Nephron (organoid): ENCODE data around the gene RALGDS.
A peak's percentile ranks its signal among the peaks of the same experiment; 100 is the strongest.
"Not testable (repeated sequence)": the region's sequence is repeated elsewhere in the genome, so short reads cannot be mapped to it uniquely, and the experiment has no call there.

Source experiments
- H3K27ac Mint-ChIP-seq, 3 experiments: 2 replicates each; pipeline ENCODE4 v1.8.0; 2020; ENCODE audit warnings: mixed read lengths in 3 of 3, mild to moderate bottlenecking in 2 of 3, moderate library complexity in 1 of 3
- H3K27me3 Mint-ChIP-seq: 2 replicates; pipeline ENCODE4 v1.8.0; 2021; ENCODE audit warnings: low read depth, mild to moderate bottlenecking, moderate library complexity, mixed read lengths
- H3K36me3 Mint-ChIP-seq: 2 replicates; pipeline ENCODE4 v1.8.0; 2020; ENCODE audit warnings: low read depth, mixed read lengths
- H3K4me1 Mint-ChIP-seq: 2 replicates; pipeline ENCODE4 v1.8.0; 2020; ENCODE audit warnings: mixed read lengths
- H3K4me3 Mint-ChIP-seq, 3 experiments: 2 replicates each; pipeline ENCODE4 v1.8.0; 2020; ENCODE audit warnings: mild to moderate bottlenecking in 3 of 3, mixed read lengths in 3 of 3, moderate library complexity in 2 of 3
- H3K9me3 Mint-ChIP-seq: 2 replicates; pipeline ENCODE4 v1.8.0; 2020; ENCODE audit warnings: mixed read lengths
- TF ChIP-seq, protein P1 (sequence below), 3 experiments: fragments of 200-600 bp; sonication (generic); IDR thresholded peaks; one replicate each; pipeline ENCODE4 v1.5.0; 2021; ENCODE audit warnings: antibody characterized with exemption in 3 of 3; ENCODE audit not compliant: unreplicated experiment in 3 of 3

RALGDS gene

DNA sequence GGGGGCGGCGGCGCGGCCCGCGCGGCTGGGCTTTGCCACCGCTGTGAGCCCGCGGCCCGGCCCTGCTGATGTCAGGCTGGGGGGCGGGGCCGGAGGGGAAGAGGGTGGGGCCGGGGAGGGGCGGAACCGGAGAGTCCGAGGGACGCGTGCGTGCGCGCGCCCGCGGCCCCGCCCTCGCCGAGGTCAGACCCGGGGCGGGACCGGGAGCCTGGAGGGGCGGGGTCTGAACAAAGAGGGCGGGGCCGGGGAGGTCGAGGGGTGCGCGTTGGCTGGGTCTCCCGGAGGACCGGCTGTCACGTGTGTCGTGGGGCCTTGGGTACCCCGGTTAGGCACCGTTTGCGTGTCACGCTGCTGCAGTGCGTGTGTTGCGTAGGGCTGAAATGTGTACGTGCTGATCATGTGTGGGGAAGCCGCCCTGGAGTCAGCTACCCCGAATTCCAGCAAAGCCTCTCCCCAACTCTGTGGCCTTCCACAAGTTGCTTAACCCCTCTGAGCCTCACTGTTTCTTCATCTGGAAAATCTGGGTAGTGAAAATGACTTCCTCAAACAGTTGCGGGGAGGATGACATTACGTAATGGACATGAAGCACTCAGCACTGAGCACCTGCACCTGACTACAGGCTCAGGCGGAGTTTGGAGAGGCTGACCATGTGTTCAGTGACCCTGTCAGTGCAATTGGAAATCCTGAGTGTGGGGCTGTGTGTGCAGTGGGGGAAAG lies at the start of gene RALGDS:
Gene RALGDS, minus strand, starts transcription at position 43 of the 717 bp plus-strand sequence. CDS start 86 bp downstream, outside the sequence.
- Mint-ChIP-seq H3K27ac (peak within 1 kb of the TSS; percentile 82 to 88 (median 86)), H3K9me3 (no peaks in the 10 kb centered on the region), H3K4me1 (peaks cover 67% of the 10 kb centered on the region), H3K4me3 (peak within 1 kb of the TSS; percentile 80 to 91 (median 88)), H3K27me3 (peaks cover 11% of the 10 kb centered on the region), H3K36me3 (no peaks in the 10 kb centered on the region)
- TF ChIP-seq, protein P1, sequence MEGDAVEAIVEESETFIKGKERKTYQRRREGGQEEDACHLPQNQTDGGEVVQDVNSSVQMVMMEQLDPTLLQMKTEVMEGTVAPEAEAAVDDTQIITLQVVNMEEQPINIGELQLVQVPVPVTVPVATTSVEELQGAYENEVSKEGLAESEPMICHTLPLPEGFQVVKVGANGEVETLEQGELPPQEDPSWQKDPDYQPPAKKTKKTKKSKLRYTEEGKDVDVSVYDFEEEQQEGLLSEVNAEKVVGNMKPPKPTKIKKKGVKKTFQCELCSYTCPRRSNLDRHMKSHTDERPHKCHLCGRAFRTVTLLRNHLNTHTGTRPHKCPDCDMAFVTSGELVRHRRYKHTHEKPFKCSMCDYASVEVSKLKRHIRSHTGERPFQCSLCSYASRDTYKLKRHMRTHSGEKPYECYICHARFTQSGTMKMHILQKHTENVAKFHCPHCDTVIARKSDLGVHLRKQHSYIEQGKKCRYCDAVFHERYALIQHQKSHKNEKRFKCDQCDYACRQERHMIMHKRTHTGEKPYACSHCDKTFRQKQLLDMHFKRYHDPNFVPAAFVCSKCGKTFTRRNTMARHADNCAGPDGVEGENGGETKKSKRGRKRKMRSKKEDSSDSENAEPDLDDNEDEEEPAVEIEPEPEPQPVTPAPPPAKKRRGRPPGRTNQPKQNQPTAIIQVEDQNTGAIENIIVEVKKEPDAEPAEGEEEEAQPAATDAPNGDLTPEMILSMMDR (IDR thresholded peaks at IDR 0.05; ENCODE audit: unreplicated experiment in 3 of 3), result no peak

DNA sequence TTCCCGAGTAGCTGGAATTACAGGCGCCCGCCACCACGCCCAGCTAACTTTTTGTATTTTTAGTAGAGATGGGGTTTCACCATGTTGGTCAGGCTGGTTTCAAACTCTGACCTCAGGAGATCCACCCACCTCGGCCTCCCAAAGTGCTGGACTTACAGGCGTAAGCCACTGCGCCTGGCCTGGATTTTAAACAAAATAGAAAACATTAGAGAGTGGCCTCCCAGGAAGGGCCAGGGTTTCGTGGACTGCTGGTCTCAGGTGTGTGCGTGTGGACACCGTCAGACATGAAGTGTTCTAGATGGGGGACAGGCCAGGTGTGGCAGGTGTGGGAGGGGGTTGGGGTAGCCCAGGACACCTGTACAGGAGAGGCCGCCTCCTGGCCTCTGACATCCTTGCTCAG lies 49.7 kb upstream of the RALGDS start:
- Mint-ChIP-seq H3K36me3 (no peaks in the 10 kb centered on the region), H3K27ac (no peak overlapping the region), H3K4me3 (no peak overlapping the region), H3K4me1 (no peaks in the 10 kb centered on the region), H3K27me3 (peaks cover 9% of the 10 kb centered on the region), H3K9me3 (no peaks in the 10 kb centered on the region)
- TF ChIP-seq, protein P1 (IDR thresholded peaks at IDR 0.05; ENCODE audit: unreplicated experiment in 3 of 3), result no peak

DNA sequence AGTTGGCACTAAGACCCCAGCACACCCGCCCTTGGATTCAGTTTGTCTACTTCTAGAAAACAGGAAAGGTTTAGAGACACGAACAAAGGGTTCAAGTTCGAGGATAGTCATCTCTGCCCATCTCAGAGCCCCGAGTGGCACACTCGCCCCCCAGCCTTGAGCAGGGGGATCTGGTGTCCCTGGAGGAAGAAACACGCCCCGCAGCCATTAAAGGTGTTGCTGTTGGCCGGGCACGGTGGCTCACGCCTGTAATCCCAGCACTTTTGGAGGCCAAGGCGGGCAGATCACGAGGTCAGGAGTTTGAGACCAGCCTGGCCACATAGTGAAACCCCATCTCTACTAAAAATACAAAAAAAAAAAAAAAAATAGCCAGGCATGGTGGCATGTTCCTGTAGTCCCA lies 48.6 kb upstream of the RALGDS start:
- not testable (repeated sequence) for H3K27ac Mint-ChIP-seq, H3K4me3 Mint-ChIP-seq, H3K4me1 Mint-ChIP-seq, H3K9me3 Mint-ChIP-seq, H3K36me3 Mint-ChIP-seq, H3K27me3 Mint-ChIP-seq

GRCh38 chr9:133169102-133169501 lies 48.1 kb upstream of the RALGDS start:
- Mint-ChIP-seq H3K27ac (no peak overlapping the region), H3K4me3 (no peak overlapping the region), H3K36me3 (no peaks in the 10 kb centered on the region), H3K9me3 (no peaks in the 10 kb centered on the region), H3K27me3 (peaks cover 8% of the 10 kb centered on the region), H3K4me1 (peaks cover 4% of the 10 kb centered on the region)
- TF ChIP-seq, protein P1 (IDR thresholded peaks at IDR 0.05; ENCODE audit: unreplicated experiment in 3 of 3), result no peak

DNA sequence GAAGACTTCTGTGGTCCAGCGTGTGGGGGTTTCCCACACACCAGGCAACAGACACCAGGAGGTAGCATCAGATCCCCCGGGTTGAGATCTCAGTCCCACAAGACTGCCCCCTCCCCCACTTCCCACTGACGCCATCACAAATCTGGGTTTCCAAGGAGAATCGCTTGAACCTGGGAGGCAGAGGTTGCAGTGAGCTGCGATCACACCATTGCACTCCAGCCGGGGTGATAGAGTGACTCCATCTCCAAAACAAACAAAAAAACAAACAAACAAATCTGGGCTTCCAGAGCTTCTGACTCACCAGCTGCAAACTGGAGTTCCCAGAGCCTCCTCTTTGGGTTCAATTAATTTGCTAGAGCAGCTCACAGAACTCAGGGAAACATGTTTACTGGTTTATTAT lies 47.4 kb upstream of the RALGDS start:
- Mint-ChIP-seq H3K4me3 (no peak overlapping the region), H3K27me3 (peaks cover 8% of the 10 kb centered on the region), H3K27ac (no peak overlapping the region), H3K36me3 (no peaks in the 10 kb centered on the region), H3K9me3 (no peaks in the 10 kb centered on the region), H3K4me1 (peaks cover 4% of the 10 kb centered on the region)
- TF ChIP-seq, protein P1 (IDR thresholded peaks at IDR 0.05; ENCODE audit: unreplicated experiment in 3 of 3), result no peak

DNA sequence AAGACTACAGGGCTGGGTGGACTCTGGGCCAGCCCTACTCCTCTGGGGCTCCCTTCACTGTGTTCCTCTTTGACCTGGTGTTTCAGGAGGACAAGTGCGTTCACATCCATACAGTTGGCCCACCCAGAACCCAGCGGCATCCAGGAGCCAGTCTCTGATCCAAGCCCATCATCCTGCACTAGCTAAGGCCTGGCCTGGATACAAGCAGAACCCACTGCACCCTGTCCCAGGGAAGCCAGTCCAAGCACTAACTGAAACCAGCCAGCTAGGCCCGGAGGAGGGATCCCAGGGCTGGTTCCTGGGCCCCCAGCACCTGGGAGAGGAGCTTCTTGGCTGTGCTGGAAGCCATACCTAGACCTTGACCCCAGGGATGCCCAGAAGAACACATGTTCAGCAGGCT lies 46.7 kb upstream of the RALGDS start:
- Mint-ChIP-seq H3K9me3 (no peaks in the 10 kb centered on the region), H3K27ac (no peak overlapping the region), H3K4me3 (no peak overlapping the region), H3K27me3 (peaks cover 8% of the 10 kb centered on the region), H3K4me1 (peaks cover 4% of the 10 kb centered on the region), H3K36me3 (no peaks in the 10 kb centered on the region)
- TF ChIP-seq, protein P1 (IDR thresholded peaks at IDR 0.05; ENCODE audit: unreplicated experiment in 3 of 3), result no peak
